Measurements from ENCODE around the gene FBXL17. TPM values are rescaled to one million over a fixed set of nuclear protein-coding genes. Genes with fewer than 3 reads are reported as not detected.

The FBXL17 gene
- total RNA-seq, 1 donor from 2014 or later = 49.4 TPM

DNA sequence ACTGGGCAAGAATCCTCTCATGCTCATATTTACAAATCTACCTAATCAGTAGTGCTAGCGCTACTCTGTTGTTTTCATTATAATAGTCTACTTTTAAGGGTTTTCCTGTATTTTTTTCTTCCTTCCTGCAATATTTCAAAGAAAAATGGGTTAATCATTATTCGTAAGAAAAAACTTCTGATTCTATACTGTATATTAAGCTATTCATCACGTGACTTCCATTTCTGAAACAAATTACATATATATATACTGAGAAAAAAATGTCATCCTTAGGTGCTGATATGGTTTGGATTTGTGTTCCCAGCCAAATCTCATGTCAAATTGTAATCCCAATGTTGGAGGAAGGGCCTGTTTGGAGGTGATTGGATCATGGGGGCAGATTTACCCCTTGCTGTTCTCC is 197.0 kb downstream of the FBXL17 start:
- Histone ChIP-seq H3K27ac (replicated peaks) (no peak overlapping the region), H3K4me1 (no peaks in the 10 kb centered on the region), H3K27me3 (ENCODE audit: low read depth) (no peaks in the 10 kb centered on the region), H3K4me3 (no peak overlapping the region), H3K9me3 (replicated peaks) (no peaks in the 10 kb centered on the region), H3K36me3 (peaks cover 9% of the 10 kb centered on the region)
- TF ChIP-seq CTCF (IDR thresholded peaks at IDR 0.05; ENCODE audit: borderline replicate concordance) = no peak
- DNase-seq = no peak
- intact Hi-C loops (cut with micrococcal nuclease) = no loop called here

DNA sequence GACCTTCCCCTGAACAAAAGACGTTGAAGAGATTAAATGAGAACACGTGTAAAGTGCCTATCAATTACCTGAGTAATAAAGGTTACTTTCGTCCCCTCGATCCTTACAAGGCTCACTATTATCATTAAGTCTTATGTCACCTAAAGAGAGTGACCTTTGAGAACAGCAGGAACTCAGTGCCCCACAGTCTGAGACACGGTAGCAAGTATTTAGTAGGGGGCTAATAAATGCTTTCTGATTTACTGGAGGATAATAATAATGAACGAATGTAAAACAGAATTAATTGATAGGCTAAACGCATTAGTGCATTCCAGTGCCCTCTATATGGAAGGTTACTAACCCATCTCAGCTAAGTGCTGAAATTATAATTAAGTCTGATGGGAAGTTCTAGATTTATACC is 199.9 kb downstream of the FBXL17 start:
- Histone ChIP-seq H3K27me3 (ENCODE audit: low read depth) (no peaks in the 10 kb centered on the region), H3K4me3 (no peak overlapping the region), H3K27ac (replicated peaks) (no peak overlapping the region), H3K9me3 (replicated peaks) (no peaks in the 10 kb centered on the region), H3K4me1 (no peaks in the 10 kb centered on the region), H3K36me3 (peaks cover 9% of the 10 kb centered on the region)
- TF ChIP-seq CTCF (IDR thresholded peaks at IDR 0.05; ENCODE audit: borderline replicate concordance) = no peak
- DNase-seq = no peak
- intact Hi-C loops (cut with micrococcal nuclease) = no loop called here

DNA sequence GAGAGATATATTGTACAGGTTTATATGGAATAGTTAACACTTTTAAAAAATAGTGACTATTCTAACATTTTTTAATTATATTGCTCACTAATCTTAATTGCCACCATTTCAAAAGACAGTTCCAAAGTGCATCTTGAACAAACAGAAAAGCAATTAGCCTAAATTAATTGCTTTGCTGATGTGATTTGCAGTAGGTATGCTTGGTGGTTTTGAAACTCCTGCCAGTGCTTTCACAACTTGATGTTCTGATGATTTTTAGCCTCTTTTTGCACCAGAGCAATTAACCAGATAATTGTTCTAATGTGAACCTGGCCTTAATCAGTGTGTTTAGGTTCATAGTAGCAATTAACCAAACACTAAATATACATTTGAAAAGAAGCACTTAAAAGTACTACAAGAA is 207.6 kb downstream of the FBXL17 start:
- Histone ChIP-seq H3K9me3 (replicated peaks) (no peaks in the 10 kb centered on the region), H3K27ac (replicated peaks) (no peak overlapping the region), H3K27me3 (ENCODE audit: low read depth) (no peaks in the 10 kb centered on the region), H3K4me1 (peaks cover under 1% of the 10 kb centered on the region), H3K4me3 (no peak overlapping the region), H3K36me3 (no peaks in the 10 kb centered on the region)
- intact Hi-C loops (cut with micrococcal nuclease) = no loop called here
- DNase-seq = no peak
- TF ChIP-seq CTCF (IDR thresholded peaks at IDR 0.05; ENCODE audit: borderline replicate concordance) = no peak

- TF ChIP-seq CTCF (IDR thresholded peaks at IDR 0.05; ENCODE audit: borderline replicate concordance) = no peak
- Histone ChIP-seq H3K9me3 (replicated peaks) (no peaks in the 10 kb centered on the region), H3K27me3 (ENCODE audit: low read depth) (no peaks in the 10 kb centered on the region), H3K27ac (replicated peaks) (no peak overlapping the region), H3K4me1 (peaks cover 6% of the 10 kb centered on the region), H3K4me3 (no peak overlapping the region), H3K36me3 (no peaks in the 10 kb centered on the region)
- DNase-seq = no peak
- intact Hi-C loops (cut with micrococcal nuclease) = no loop called here
Observed at GRCh38 chr5:108171759-108172158, 210.1 kb downstream of the FBXL17 start.

DNA sequence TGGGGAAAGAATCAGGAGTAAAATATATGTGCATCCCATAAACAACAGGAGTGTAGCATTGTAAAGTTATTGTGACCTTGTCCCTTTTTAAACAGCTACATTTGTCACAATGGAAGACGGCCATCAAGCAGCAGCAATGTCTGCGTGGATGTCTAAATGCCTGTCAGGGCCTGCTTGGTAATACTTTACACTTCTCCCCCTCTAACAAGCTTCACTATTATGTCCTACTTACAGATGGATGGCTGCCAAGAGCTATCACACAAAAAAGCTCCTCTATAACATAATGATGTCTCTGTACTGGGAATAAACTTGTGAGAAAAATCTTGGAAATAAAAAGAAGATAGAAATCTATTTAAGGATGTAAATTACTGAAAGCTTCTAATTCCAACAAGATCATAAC is 213.0 kb downstream of the FBXL17 start:
- Histone ChIP-seq H3K4me3 (no peak overlapping the region), H3K4me1 (peaks cover 6% of the 10 kb centered on the region), H3K9me3 (replicated peaks) (no peaks in the 10 kb centered on the region), H3K36me3 (no peaks in the 10 kb centered on the region), H3K27ac (replicated peaks) (no peak overlapping the region), H3K27me3 (ENCODE audit: low read depth) (no peaks in the 10 kb centered on the region)
- TF ChIP-seq CTCF (IDR thresholded peaks at IDR 0.05; ENCODE audit: borderline replicate concordance) = no peak
- no peak for DNase-seq
- intact Hi-C loops (cut with micrococcal nuclease) = no loop called here

GRCh38 chr5:108167174-108167573 is 214.7 kb downstream of the FBXL17 start:
- TF ChIP-seq CTCF (IDR thresholded peaks at IDR 0.05; ENCODE audit: borderline replicate concordance) = no peak
- DNase-seq = no peak
- Histone ChIP-seq H3K4me3 (no peak overlapping the region), H3K9me3 (replicated peaks) (no peaks in the 10 kb centered on the region), H3K36me3 (no peaks in the 10 kb centered on the region), H3K27me3 (ENCODE audit: low read depth) (no peaks in the 10 kb centered on the region), H3K4me1 (peaks cover 6% of the 10 kb centered on the region), H3K27ac (replicated peaks) (no peak overlapping the region)
- intact Hi-C loops (cut with micrococcal nuclease) = no loop called here

Data from left ventricle myocardium inferior (tissue), 1 donor.